Endothelial cell (in vitro differentiated cells): ENCODE results near the gene ELOVL2. TPM values are rescaled to one million over a fixed set of nuclear protein-coding genes. Genes with fewer than 3 reads are reported as not detected.
"Not testable (repeated sequence)": the region's sequence is repeated elsewhere in the genome, so short reads cannot be mapped to it uniquely, and the experiment has no call there.

Experiments used
- DNase-seq: peaks from one replicate; pipeline ENCODE4 v3.0.0; 2021; ENCODE audit warnings: low spot score
- H3K27ac Mint-ChIP-seq: one replicate; pipeline ENCODE4 v1.8.0; 2021; ENCODE audit warnings: mixed read lengths, inconsistent platforms; ENCODE audit not compliant: unreplicated experiment
- H3K27me3 Mint-ChIP-seq: one replicate; pipeline ENCODE4 v1.8.0; 2021; ENCODE audit warnings: mild to moderate bottlenecking, moderate library complexity, mixed read lengths, inconsistent platforms; ENCODE audit not compliant: unreplicated experiment
- H3K36me3 Mint-ChIP-seq: one replicate; pipeline ENCODE4 v1.8.0; 2021; ENCODE audit warnings: mild to moderate bottlenecking, low read depth, mixed read lengths, inconsistent platforms; ENCODE audit not compliant: unreplicated experiment
- H3K4me1 Mint-ChIP-seq: one replicate; pipeline ENCODE4 v1.8.0; 2021; ENCODE audit warnings: mild to moderate bottlenecking, mixed read lengths, inconsistent platforms; ENCODE audit not compliant: unreplicated experiment
- H3K4me3 Mint-ChIP-seq: one replicate; pipeline ENCODE4 v1.8.0; 2021; ENCODE audit warnings: mild to moderate bottlenecking, mixed read lengths, inconsistent platforms; ENCODE audit not compliant: unreplicated experiment
- H3K9me3 Mint-ChIP-seq: one replicate; pipeline ENCODE4 v1.8.0; 2021; ENCODE audit warnings: mixed read lengths, inconsistent platforms; ENCODE audit not compliant: unreplicated experiment
- long read RNA-seq: library from polyadenylated mRNA; unstranded; transcript quantifications from one replicate; pipeline ENCODE4 v2.0.0, GENCODE V29; 2020; ENCODE audit not compliant: unreplicated experiment
- total RNA-seq: library from RNA; stranded (reverse); fragmentation: NEBNext Ultra II Directional; extraction: Animal tissue kit (Norgen Biotek cat#: 25700); gene quantifications from one replicate; pipeline ENCODE4 v1.2.1, GENCODE V29; 2021; ENCODE audit not compliant: unreplicated experiment
- TF ChIP-seq, protein P1 (sequence below): fragments of 200-600 bp; sonication (generic); IDR thresholded peaks from one replicate; pipeline ENCODE4 v1.5.0; 2021; ENCODE audit warnings: antibody characterized with exemption; ENCODE audit not compliant: unreplicated experiment

The ELOVL2 gene, protein sequence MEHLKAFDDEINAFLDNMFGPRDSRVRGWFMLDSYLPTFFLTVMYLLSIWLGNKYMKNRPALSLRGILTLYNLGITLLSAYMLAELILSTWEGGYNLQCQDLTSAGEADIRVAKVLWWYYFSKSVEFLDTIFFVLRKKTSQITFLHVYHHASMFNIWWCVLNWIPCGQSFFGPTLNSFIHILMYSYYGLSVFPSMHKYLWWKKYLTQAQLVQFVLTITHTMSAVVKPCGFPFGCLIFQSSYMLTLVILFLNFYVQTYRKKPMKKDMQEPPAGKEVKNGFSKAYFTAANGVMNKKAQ
- total RNA-seq, result 0.31 TPM
- long read RNA-seq, result 0 reads

DNA sequence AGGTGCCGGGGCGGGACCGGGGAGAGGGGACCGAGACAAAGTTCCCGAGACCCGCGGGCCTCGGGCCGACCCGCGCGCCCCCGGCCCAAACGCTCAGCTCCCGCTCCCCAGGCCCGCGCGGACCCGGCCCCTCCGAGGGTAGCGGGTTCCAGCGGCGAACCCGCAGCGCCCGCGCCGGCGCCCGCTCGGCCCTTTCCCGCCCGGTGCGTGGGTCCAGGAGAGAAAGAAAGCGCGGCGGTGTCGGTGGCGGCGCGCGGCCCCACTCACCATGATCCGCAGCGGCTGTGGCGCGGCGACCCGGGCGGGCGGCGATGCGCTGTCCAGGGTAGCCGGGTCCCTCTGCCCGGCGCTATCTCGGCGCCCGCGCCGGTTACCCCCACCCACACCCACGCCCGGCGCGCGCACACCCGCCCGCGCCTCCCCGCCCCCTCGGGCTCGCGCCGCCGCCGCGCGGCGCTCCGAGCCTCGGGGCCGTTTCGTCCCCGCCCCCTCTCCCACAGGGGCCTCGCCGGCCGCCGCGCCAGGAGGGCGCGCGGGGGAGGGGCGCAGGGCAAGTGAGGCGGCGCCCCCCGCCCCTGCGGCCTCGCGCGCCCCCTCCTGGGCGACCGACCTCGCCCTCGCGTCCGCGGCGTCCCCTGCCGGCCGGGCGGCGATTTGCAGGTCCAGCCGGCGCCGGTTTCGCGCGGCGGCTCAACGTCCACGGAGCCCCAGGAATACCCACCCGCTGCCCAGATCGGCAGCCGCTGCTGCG, at the start of gene ELOVL2:
Gene ELOVL2 (minus strand): TSS at position 345 of the 751 bp plus-strand sequence. CDS start 75 bp downstream, at position 270.
- Mint-ChIP-seq H3K36me3 (peaks cover 12% of the 10 kb centered on the region), H3K9me3 (no peaks in the 10 kb centered on the region), H3K4me3 (peak within 1 kb of the TSS; percentile 93), H3K4me1 (peaks cover 14% of the 10 kb centered on the region), H3K27ac (no peak within 1 kb of the TSS), H3K27me3 (peaks cover 14% of the 10 kb centered on the region)
- TF ChIP-seq, protein P1, sequence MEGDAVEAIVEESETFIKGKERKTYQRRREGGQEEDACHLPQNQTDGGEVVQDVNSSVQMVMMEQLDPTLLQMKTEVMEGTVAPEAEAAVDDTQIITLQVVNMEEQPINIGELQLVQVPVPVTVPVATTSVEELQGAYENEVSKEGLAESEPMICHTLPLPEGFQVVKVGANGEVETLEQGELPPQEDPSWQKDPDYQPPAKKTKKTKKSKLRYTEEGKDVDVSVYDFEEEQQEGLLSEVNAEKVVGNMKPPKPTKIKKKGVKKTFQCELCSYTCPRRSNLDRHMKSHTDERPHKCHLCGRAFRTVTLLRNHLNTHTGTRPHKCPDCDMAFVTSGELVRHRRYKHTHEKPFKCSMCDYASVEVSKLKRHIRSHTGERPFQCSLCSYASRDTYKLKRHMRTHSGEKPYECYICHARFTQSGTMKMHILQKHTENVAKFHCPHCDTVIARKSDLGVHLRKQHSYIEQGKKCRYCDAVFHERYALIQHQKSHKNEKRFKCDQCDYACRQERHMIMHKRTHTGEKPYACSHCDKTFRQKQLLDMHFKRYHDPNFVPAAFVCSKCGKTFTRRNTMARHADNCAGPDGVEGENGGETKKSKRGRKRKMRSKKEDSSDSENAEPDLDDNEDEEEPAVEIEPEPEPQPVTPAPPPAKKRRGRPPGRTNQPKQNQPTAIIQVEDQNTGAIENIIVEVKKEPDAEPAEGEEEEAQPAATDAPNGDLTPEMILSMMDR, result peak; percentile 97
- DNase-seq, result peak; percentile 72

DNA sequence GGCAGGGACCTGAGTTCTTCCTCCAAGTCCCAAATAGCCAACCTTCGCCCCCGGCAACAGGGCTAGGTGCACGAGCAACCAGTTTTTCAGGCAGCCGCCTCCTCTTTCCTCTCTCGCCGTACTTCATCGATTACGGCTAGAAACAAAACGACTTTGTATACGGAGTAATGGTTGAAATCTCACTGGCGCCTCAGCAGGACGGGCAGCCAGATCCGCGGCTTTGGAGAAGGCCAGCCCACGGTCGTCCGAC, 49.2 kb upstream of the ELOVL2 start:
- no peak for DNase-seq
- TF ChIP-seq, protein P1, result no peak
- H3K27ac Mint-ChIP-seq, result peak overlapping the region; percentile 68
- H3K4me3 Mint-ChIP-seq, result peak overlapping the region; percentile 94
- no peaks in the 10 kb centered on the region for H3K36me3 Mint-ChIP-seq
- H3K9me3 Mint-ChIP-seq, result no peaks in the 10 kb centered on the region
- H3K27me3 Mint-ChIP-seq, result no peaks in the 10 kb centered on the region
- H3K4me1 Mint-ChIP-seq, result peaks cover 24% of the 10 kb centered on the region

DNA sequence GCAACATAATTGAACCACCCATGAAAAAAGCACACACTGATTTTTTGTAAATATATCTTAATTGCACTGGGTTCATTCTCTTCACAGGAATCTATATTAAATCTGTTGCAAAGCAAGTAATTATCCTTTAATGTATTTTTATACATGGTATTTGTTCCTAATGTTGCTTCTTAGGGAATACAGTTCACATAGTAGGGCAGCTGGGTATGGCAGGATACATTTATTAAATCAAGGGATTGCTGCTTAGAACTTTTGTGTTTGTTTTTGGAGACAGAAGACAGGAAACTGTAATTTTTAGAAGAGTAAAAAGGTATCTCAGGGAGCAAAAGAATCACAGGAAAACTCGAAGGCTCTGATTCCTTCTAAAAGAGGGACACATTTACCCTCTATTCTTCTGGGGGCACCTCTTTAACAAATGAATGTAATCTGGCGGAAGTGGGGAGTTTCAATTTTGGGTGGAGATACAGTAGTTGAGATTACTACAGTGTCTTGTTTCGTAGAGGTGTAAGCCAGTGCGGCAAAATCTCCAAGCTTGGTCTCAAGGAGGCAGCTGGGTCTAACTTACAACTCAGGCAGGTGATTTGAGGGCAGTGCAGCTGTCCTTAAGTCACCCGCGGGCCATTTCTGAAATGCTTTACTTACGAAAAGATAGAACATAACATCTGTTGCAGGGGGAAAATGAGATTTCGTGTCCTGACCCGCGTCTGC, 48.7 kb upstream of the ELOVL2 start:
- TF ChIP-seq, protein P1, result no peak
- H3K9me3 Mint-ChIP-seq, result no peaks in the 10 kb centered on the region
- no peaks in the 10 kb centered on the region for H3K27me3 Mint-ChIP-seq
- DNase-seq, result no peak
- peak overlapping the region; percentile 94 for H3K4me3 Mint-ChIP-seq
- no peaks in the 10 kb centered on the region for H3K36me3 Mint-ChIP-seq
- H3K4me1 Mint-ChIP-seq, result peaks cover 24% of the 10 kb centered on the region
- peak overlapping the region; percentile 68 for H3K27ac Mint-ChIP-seq

DNA sequence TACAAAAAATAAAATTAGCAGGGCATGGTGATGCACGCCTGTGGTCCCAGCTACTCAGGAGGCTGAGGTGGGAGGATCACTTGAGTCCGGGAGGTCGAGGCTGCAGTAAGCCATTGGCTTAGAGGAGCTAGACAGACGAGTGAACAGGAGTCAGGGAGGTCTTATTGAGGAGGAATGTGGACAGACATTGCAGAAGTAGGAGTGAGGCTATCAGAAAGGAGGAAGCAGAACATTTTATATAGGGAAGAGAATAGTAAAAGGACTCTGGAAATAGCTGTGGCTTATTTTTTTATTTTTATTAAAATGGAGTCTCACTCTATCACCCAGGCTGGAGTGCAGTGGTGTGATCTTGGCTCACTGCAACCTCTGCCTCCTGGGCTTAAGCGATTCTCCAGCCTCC, 47.0 kb upstream of the ELOVL2 start:
- not testable (repeated sequence) for H3K4me3 Mint-ChIP-seq, H3K27ac Mint-ChIP-seq, H3K27me3 Mint-ChIP-seq, H3K9me3 Mint-ChIP-seq, DNase-seq, H3K36me3 Mint-ChIP-seq
- peaks cover 22% of the 10 kb centered on the region for H3K4me1 Mint-ChIP-seq

DNA sequence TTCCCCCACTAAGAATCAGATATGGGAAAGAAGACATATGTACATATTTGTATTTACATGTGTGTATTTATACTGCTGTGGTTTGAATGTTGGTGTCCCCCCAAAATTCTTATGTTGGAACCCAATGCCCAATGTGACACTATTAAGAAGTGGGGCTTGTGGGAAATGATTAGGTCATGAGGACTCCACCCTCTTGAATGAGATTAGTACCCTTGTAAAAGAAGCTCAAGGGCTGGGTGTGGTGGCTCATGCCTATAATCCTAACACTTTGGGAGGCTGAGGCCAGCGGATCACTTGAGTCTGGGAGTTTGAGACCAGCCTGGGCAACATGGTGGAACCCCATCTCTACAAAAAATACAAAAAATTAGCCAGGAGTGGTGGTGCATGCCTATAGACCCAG, 45.6 kb upstream of the ELOVL2 start:
- Mint-ChIP-seq H3K36me3 (no peaks in the 10 kb centered on the region), H3K27me3 (no peaks in the 10 kb centered on the region), H3K4me3 (no peak overlapping the region), H3K27ac (no peak overlapping the region), H3K9me3 (no peaks in the 10 kb centered on the region), H3K4me1 (peaks cover 16% of the 10 kb centered on the region)
- DNase-seq, result no peak
- TF ChIP-seq, protein P1, result no peak

DNA sequence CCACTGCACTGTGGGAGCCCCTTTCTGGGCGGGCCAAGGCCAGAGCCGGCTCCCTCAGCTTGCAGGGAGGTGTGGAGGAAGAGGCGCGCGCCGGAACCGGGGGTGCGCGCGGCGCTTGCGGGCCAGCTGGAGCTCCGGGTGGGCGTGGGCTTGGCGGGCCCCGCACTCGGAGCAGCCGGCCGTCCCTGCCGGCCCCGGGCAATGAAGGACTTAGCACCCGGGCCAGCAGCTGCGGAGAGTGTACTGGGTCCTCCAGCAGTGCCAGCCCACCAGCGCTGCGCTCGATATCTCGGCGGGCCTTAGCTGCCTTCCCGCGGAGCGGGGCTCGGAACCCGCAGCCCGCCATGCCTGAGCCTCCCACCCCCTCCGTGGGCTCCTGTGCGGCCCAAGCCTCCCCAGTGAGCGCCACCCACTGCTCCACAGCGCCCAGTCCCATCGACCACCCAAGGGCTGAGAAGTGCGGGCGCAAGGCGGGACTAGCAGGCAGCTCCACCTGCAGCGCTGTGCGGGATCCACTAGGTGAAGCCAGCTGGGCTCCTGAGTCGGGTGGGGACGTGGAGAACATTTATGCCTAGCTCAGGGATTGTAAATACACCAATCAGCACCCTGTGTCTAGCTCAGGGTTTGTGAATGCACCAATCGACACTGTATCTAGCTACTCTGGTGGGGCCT, 43.2 kb upstream of the ELOVL2 start:
- not testable (repeated sequence) for H3K4me1 Mint-ChIP-seq, H3K27ac Mint-ChIP-seq, DNase-seq, H3K4me3 Mint-ChIP-seq, H3K9me3 Mint-ChIP-seq, H3K36me3 Mint-ChIP-seq, H3K27me3 Mint-ChIP-seq
